ENCODE measurements around the gene PIK3C3. TPM values are rescaled to one million over a fixed set of nuclear protein-coding genes. Genes with fewer than 3 reads are reported as not detected.

The PIK3C3 gene
- total RNA-seq, 1 experiment from 2014 or later: 50.5 TPM

- Mint-ChIP-seq H3K36me3 (ENCODE audit: insufficient read depth, unreplicated experiment) (peaks cover 76% of the 10 kb centered on the region), H3K4me1 (ENCODE audit: insufficient read depth, unreplicated experiment) (no peaks in the 10 kb centered on the region), H3K4me3 (ENCODE audit: unreplicated experiment) (no peak overlapping the region), H3K9me3 (ENCODE audit: unreplicated experiment) (no peaks in the 10 kb centered on the region), H3K27me3 (ENCODE audit: insufficient read depth, unreplicated experiment) (no peaks in the 10 kb centered on the region), H3K27ac (ENCODE audit: low read depth, unreplicated experiment) (no peak overlapping the region)
- intact Hi-C loops (cut with micrococcal nuclease): no loop called here
- CTCF ChIA-PET: interaction anchor here (1.2 kb wide), 1 partner anchor 32 kb away, joined by 3 read pairs; no protein-coding TSS in a partner anchor
- TF ChIP-seq, protein P1, sequence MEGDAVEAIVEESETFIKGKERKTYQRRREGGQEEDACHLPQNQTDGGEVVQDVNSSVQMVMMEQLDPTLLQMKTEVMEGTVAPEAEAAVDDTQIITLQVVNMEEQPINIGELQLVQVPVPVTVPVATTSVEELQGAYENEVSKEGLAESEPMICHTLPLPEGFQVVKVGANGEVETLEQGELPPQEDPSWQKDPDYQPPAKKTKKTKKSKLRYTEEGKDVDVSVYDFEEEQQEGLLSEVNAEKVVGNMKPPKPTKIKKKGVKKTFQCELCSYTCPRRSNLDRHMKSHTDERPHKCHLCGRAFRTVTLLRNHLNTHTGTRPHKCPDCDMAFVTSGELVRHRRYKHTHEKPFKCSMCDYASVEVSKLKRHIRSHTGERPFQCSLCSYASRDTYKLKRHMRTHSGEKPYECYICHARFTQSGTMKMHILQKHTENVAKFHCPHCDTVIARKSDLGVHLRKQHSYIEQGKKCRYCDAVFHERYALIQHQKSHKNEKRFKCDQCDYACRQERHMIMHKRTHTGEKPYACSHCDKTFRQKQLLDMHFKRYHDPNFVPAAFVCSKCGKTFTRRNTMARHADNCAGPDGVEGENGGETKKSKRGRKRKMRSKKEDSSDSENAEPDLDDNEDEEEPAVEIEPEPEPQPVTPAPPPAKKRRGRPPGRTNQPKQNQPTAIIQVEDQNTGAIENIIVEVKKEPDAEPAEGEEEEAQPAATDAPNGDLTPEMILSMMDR (IDR thresholded peaks at IDR 0.05; ENCODE audit: unreplicated experiment): no peak
- BruUV-seq (replicated peaks): no TSS peak
- POLR2A ChIA-PET: interaction anchor here (0.7 kb wide), 1 partner anchor 11 kb away, joined by 3 read pairs; no protein-coding TSS in a partner anchor
- DNase-seq (ENCODE audit: unreplicated experiment): no peak
Observed at GRCh38 chr18:41996020-41996419, 41.0 kb downstream of the PIK3C3 start.

DNA sequence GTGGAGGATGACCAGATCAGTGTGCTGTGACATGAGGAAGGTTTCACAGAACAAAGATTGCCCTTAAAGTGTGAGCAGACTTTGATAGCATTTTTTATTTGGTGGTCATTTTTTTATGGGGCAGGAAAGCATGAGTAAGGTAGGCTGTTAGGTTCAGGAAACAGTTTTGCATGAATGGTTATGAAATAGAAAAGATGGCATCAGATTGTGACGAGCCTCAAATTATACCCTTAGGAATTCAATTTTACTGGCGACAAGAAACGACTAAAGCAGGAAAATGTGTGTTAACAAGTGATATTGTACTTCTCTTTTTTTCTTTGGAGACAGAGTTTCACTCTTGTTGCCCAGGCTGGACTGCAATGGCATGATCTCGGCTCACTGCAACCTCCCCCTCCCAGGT lies 44.7 kb downstream of the PIK3C3 start:
- no peaks in the 10 kb centered on the region for H3K4me1 Mint-ChIP-seq (ENCODE audit: insufficient read depth, unreplicated experiment)
- no peak for DNase-seq (ENCODE audit: unreplicated experiment)
- no TSS peak for BruUV-seq (replicated peaks)

DNA sequence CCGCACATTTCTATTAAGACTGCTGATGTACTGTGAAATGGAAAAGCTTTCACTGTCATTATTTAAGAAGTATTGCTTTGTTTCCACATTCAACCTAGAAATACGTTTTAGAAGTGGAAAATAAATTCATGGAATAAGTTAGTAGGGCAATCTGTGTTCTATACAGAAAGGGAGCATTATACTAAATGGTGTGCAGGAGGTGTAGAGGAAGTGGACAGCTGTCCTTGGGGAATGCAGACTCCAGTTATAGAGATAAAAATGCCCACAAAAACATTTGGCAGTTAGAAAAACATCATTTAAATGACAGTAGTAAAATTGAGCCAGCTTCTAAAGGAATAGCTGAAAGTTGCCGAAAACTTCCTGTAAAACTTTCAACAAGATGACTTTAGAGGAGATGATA lies 46.8 kb downstream of the PIK3C3 start:
- no peaks in the 10 kb centered on the region for H3K27me3 Mint-ChIP-seq (ENCODE audit: insufficient read depth, unreplicated experiment)
- intact Hi-C loops (cut with micrococcal nuclease): no loop called here
- no TSS peak for BruUV-seq (replicated peaks)
- H3K4me3 Mint-ChIP-seq (ENCODE audit: unreplicated experiment): no peak overlapping the region
- H3K36me3 Mint-ChIP-seq (ENCODE audit: insufficient read depth, unreplicated experiment): peaks cover 75% of the 10 kb centered on the region
- DNase-seq (ENCODE audit: unreplicated experiment): no peak
- H3K27ac Mint-ChIP-seq (ENCODE audit: low read depth, unreplicated experiment): no peak overlapping the region
- ChIA-PET POLR2A (interaction anchor here (0.6 kb wide), 1 partner anchor 248 kb away, joined by 3 read pairs; no protein-coding TSS in a partner anchor), CTCF (no interaction called here)
- TF ChIP-seq, protein P1 (IDR thresholded peaks at IDR 0.05; ENCODE audit: unreplicated experiment): no peak
- no peaks in the 10 kb centered on the region for H3K9me3 Mint-ChIP-seq (ENCODE audit: unreplicated experiment)
- H3K4me1 Mint-ChIP-seq (ENCODE audit: insufficient read depth, unreplicated experiment): no peaks in the 10 kb centered on the region

More for the DNA sequence above, 44.7 kb downstream of the PIK3C3 start:
- H3K36me3 Mint-ChIP-seq (ENCODE audit: insufficient read depth, unreplicated experiment): peaks cover 82% of the 10 kb centered on the region
- H3K27ac Mint-ChIP-seq (ENCODE audit: low read depth, unreplicated experiment): no peak overlapping the region
- ChIA-PET CTCF (interaction anchor here (1.7 kb wide), 1 partner anchor 12 kb away, joined by 4 read pairs; no protein-coding TSS in a partner anchor), POLR2A (no interaction called here)
- H3K27me3 Mint-ChIP-seq (ENCODE audit: insufficient read depth, unreplicated experiment): no peaks in the 10 kb centered on the region
- no peaks in the 10 kb centered on the region for H3K9me3 Mint-ChIP-seq (ENCODE audit: unreplicated experiment)
- TF ChIP-seq, protein P1 (IDR thresholded peaks at IDR 0.05; ENCODE audit: unreplicated experiment): no peak
- H3K4me3 Mint-ChIP-seq (ENCODE audit: unreplicated experiment): no peak overlapping the region
- intact Hi-C loops (cut with micrococcal nuclease): no loop called here

- no peak overlapping the region for H3K4me3 Mint-ChIP-seq (ENCODE audit: unreplicated experiment)
- no peaks in the 10 kb centered on the region for H3K27me3 Mint-ChIP-seq (ENCODE audit: insufficient read depth, unreplicated experiment)
- CTCF ChIA-PET: interaction anchor here (1.0 kb wide), 1 partner anchor 24 kb away, joined by 3 read pairs; no protein-coding TSS in a partner anchor
- H3K4me1 Mint-ChIP-seq (ENCODE audit: insufficient read depth, unreplicated experiment): peaks cover 6% of the 10 kb centered on the region
- intact Hi-C loops (cut with micrococcal nuclease): no loop called here
- H3K27ac Mint-ChIP-seq (ENCODE audit: low read depth, unreplicated experiment): no peak overlapping the region
- POLR2A ChIA-PET: no interaction called here
- TF ChIP-seq, protein P1 (IDR thresholded peaks at IDR 0.05; ENCODE audit: unreplicated experiment): no peak
- H3K36me3 Mint-ChIP-seq (ENCODE audit: insufficient read depth, unreplicated experiment): peaks cover 65% of the 10 kb centered on the region
- no TSS peak for BruUV-seq (replicated peaks)
- no peaks in the 10 kb centered on the region for H3K9me3 Mint-ChIP-seq (ENCODE audit: unreplicated experiment)
- no peak for DNase-seq (ENCODE audit: unreplicated experiment)
Observed at GRCh38 chr18:42004653-42005052, 49.6 kb downstream of the PIK3C3 start.
